GM19395 (cell line): ENCODE results near the gene MS4A13.
"Not testable (repeated sequence)": the region's sequence is repeated elsewhere in the genome, so short reads cannot be mapped to it uniquely, and the experiment has no call there.

Source experiments
- ATAC-seq: cut with Tn5 transposase; IDR thresholded peaks from one replicate; pipeline ENCODE4 v1.9.1; 2021; ENCODE audit warnings: mild to moderate bottlenecking, moderate library complexity; ENCODE audit not compliant: unreplicated experiment

The MS4A13 gene, protein sequence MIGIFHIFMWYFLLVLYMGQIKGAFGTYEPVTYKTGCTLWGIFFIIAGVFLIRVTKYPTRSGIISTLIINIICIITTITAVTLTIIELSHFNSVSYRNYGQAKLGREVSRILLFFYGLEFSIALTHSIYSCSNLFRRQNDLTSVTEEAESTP

DNA sequence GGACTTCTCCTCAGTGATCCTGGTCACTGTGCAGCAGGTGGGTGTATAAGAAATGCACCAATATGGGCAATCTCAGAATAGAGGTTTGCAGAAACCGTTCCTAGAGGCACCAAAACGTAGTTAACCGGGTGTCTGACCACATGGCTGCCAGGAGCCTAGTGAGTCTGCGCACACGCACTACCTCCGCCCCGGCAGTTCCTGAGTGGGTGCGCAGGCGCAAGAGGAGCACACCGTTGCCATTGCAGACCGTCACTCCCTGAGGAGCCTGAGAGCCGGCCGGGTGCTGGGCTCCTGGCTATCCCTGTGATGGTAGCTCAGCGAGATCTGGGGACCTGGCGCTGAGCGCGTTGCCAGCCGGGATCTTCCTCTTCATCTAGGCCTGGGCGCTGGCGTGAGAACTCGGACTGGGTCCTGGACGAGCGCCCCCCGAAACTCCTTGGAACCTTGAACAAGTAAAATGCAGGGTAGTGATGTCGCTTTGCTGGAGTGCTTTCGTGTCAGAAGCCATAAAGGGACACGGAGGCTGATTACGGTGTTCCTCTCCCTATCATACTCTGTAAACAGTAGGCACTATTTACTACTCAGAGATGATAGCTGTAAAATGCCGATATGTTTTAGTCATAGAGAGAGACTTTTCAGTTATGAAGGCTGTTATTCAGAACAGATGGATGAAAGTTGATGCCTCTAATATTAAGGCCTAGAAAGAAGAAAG, at the start of gene MS4A13:
MS4A13 (plus strand) TSS at position 249 of the 712 bp plus-strand sequence. CDS start 2,692 bp downstream, outside the sequence.
- no peak for ATAC-seq

DNA sequence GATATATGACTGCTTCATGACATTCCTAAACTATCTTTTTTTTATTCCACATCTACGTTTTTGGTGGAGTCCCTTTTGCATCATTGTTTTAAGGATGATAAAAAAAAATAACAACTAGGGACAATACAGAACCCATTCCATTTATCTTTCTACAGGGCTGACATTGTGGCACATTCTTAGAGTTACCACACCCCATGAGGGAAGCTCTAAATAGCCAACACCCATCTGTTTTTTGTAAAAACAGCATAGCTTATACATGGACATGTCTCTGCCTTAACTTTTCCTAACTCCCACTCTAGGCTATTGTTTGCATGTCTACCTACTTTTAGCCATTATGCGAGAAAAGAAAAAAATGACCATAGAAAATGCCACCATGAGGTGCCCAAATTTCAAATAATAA, 46.4 kb upstream of the MS4A13 start:
- ATAC-seq = no peak

DNA sequence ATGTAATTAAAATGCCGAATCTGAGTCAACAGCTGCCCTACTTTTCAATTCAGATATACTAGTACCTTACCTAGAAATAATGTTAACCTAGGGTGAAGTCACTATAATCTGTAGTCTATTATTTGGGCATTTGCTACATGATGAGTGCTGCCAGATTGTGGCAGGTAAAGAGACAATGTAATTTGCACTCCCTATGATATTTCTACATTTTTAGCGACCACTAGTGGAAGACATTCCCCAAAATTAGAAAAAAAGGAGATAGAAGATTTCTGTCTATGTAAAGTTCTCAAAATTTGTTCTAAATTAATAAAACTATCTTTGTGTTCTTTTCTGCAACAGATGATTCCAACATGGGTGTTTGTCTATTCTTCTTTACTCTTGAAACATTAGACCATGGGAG, 45.5 kb upstream of the MS4A13 start:
- no peak for ATAC-seq

DNA sequence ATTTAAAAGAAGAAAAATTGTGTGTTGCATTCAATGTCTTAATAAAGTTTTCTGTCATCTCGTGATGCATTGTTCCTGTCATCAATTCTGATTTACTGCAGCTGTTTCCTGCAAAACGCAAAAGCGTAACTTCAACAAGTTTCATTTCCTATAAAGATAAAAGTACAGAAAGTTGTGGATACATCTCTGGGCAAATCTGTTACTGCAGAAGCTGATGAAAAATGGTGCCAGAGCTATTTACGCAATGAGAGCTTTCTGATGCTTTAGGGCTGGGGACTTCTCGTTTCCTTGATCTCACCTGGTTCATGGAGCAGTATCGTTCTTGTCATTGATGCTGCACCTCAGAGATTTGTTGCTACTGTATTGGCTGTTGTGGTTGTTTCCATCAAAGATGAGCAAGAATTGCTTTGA, 38.2 kb upstream of the MS4A13 start:
- ATAC-seq = peak; percentile 89

DNA sequence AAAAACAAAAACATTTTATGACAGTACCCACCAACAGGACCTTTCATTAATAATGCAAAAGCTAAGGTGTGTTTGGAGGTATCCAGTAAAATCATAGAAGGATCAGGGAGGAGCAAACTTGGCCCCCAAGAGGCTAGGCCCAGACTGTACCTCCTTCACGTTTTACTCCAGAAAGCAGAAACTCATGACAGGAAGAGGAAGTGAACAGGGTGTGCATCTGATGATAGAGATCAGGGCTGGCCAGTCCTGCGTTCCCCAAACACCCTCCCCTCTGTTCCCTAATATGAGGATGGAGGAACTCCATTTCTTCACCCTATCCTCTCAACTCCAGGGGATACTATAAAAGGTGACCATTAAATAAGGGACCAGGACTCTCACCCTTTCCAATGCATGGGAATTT, 32.8 kb upstream of the MS4A13 start:
- ATAC-seq = peak; percentile 42

DNA sequence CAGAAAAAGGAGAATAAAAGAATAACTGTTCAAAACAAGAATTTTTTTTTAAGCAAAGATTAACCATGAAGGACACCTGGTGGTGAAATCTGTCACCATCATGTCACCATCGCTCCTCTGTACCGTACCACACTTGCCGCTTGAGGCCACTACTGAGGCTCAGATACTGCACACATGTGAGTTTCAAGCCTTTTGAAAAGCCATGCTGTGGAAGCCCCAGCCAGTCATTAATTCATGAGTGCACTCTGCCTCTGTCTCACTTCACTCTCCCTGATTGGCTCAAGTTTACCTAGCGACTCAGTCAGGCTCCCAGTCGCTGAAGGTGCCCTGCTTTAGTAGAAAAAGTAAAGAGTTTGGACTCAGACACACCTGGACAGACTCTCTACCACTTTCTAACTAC, 29.2 kb upstream of the MS4A13 start:
- ATAC-seq = peak; percentile 99

DNA sequence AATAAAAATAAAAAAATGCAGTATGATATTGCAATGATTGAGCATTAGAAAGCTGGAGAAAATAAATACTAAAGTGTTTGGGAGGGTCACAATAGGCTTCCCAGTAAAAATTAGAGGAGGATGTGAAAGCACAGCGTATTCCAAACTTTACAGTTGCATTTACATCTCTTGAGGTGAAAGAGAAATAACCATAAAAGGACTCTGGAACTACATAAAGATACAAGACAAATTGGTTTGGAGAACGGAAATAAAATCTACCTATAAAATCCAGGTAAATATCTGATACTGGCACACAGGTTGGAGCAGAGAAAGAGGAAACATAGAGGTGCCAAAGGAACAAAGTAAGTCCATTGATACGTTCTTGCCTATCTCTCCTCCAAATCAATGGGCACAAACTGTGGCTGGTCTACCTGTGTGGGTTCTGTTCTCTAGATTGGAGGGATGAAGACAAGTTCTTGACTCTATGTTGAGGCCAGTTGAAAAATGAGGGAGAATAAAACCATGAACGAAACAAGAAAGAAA, 22.6 kb upstream of the MS4A13 start, which contains the start of gene MS4A12:
MS4A12 (plus strand) TSS at position 291 of the 522 bp plus-strand sequence. CDS start 4,541 bp downstream, outside the sequence.
- no peak for ATAC-seq

DNA sequence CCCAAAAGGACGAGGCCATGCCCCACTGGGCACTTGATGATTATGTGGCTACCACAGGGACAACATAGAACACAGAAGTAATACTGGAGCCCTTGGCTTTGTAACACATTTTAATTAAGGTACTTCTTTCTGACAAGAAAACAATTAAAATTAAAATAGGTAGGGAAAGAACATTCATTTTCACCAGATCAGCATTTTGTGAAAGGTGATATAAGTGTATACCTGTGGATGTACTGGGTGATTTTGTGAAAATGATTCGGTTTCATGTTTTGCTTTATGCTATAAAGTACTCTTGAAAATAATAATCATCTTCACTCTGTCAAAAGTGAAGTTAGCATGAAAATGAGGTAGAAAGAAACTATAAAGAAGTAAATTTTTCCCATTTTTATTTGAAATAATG, 21.7 kb upstream of the MS4A13 start:
- ATAC-seq = no peak

DNA sequence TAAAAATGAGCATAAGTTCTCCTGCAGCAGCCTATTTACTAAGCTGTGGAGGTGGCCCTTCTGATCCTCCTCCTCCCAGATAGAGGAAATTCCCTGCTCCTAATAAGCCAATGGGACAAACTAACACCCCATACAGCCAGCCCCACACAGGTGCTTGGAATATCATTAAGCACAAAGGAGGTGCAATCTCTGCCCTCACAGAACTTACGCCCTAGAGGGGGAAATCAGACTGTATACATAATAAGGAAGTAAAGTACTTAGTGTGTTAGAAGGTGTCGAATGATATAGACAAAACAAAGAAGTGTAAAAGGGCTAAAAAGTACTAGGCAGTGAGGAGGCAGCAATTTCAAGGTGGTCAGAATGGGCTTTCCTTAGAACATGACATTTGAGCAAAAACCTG, 16.8 kb upstream of the MS4A13 start:
- ATAC-seq = peak; percentile 30

DNA sequence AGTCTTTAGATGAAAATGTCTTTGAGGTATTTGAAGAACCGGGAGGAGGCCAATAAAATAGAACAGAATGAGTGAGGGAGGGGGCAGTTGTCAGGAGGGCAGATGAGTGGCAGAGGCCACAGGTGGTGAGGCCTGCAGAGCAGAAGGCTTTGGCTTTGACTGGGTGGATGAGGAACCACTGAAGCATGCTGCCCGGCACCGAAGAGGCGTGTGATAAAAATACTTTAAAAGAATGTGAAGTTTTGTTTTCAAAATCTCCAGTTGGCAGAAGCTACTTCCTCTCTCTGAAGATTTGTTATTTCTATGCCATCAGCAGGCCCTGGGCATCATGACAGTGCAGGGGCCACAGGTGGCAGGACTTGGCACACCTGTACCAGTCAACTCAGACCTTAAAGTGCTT, 16.3 kb upstream of the MS4A13 start:
- peak; percentile 71 for ATAC-seq

DNA sequence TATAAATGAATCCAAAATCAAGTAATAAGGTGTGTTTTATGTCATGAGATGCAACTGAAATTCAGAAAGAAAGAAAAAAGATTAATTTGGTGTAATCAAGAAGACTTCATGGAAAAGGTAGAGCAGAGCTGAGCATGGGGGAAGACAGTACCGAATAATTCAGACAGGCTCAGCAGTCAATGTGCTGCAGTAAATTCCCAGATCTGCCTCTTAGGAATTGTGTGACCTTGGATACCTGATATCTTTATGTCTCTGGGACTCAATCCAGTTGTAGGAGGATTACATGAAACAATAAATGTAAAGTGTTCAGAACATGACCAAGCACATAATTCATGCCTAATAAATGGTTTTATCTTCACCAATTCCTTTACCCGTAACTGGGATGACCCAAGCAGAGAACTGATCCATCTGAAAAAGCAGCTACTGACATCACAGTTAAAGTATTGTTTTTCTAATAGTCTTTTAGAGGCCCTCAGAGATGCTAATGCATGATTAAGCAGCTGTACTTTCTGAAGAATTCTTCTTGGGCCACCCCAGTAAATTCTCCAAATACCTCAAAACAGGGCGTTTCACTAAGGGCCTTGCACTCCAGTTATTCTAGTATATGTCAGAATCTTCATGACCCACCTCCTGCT, 14.8 kb upstream of the MS4A13 start:
- ATAC-seq = no peak

DNA sequence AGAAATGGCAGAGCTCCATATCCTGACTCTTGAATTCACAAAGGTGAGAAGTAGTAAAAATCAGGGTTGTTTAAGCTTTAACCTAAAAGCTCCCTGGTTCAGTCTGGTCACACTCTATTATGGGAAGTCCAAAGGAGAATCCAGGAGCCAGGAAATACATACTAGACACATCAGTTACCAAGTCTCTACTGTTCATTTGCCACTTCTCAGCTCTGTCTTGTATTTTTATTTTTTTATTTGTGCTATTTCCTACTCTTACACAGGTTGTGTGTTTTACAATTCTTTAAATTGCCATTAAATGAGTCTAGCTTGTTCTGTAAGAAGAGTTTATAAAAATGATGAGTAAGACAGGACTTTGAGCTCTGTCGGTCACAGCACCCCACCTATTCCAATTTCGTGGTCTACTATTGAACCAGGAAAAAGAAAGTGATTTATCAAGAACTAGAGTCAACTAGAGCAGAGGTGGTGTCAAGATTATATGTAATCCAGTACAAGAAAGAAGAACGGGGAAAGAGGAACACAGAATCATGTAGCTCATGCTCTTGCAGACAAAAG, 12.9 kb upstream of the MS4A13 start:
- no peak for ATAC-seq

DNA sequence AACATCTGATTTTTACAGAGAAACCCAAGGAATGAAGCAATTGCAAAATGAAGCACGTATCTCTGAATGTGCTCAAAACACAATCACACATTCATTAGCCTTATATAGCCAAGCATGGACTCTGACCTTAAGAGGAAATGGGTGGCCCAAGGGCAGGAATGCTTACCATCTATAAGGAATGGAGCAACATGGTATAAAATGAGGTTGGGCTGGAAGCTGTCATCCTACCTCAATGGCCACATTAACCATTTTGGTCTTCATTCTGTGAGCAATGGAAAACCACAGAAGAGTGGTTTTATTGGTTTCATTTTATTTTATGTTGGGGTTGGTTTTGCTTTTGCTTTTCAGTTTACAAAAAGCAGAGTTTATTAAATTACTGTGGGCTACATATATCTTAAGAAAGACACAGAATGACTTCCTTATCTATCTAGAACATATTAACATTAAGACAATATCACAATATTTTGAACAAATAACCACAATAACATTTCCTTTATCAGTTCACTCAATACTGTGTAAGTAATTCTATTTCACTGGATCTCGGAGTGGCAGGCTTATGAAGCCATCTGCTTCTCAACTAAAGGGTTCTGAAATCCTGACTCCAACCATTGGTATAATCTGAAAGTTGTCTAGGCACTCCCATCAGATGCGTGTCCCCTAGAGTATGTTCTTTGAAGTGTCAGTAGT, 10.8 kb upstream of the MS4A13 start:
- ATAC-seq = peak; percentile 57

DNA sequence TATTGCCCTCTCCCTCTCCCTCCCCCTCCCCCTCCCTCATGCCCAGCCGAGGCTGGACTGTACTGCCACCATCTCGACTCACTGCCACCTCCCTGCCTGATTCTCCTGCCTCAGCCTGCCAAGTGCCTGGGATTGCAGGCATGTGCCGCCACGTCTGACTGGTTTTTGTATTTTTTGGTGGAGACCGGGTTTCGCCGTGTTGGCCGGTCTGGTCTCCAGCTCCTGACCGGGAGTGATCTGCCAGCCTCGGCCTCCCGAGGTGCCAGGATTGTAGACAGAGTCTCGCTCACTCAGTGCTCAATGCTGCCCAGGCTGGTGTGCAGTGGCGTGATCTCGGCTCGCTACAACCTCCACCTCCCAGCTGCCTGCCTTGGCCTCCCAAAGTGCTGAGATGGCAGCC, 5.6 kb upstream of the MS4A13 start:
- not testable (repeated sequence) for ATAC-seq

DNA sequence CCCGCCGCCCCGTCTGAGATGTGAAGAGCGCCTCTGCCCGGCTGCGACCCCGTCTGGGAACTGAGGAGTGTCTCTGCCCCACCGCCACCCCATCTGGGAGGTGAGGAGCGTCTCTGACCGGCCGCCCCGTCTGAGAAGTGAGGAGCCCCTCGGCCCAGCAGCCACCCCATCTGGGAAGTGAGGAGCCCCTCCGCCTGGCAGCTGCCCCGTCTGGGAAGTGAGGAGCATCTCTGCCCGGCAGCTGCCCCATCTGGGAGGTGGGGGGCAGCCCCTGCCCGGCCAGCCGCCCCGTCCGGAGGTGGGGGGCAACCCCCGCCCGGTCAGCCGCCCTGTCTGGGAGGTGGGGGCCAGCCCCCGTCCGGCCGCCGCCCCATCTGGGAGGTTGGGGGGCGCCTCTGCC, 5.0 kb upstream of the MS4A13 start:
- not testable (repeated sequence) for ATAC-seq

DNA sequence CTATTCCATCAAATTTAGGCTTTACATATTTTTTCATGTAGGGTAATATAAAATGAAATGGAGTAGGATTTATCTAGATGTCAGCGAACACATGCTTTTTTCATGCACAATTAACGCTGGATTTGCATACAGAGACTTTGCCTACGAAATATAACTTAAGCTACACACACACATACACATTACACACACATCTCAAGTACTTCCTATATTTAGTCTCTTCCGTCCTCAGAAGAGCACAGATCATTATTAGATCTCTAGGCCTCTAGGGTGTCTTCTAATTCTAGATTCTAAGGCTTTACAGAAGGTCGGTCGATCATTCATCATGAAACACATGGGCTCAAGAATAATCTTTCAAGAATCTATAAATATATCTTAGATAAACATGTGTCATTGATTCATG, 3.8 kb upstream of the MS4A13 start:
- no peak for ATAC-seq

DNA sequence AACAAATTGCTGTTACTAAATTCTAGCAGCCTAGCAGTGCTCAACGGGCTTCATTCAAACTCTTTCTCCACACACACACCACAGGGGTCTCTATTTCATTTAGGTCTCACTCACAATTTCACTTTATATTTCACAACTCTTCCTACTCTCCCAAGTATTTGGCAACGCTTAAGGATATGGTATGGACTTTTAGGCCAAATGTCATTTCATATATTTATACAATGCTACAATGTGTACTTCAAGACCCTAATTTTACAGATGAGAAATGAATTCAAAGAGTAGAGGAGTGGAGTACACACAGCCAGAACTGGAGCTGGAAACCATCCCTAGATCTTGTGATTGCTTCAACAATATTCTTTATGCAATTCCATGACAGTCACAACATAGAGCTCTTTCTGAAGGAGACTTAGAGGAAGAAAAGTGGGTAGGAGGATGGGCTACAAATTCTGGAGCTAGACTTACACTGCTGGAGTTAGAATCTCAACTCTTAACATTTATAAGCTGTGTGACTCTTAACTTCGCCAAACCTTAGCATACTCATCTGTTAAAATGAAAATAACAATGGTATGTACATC, 2.5 kb upstream of the MS4A13 start:
- no peak for ATAC-seq

DNA sequence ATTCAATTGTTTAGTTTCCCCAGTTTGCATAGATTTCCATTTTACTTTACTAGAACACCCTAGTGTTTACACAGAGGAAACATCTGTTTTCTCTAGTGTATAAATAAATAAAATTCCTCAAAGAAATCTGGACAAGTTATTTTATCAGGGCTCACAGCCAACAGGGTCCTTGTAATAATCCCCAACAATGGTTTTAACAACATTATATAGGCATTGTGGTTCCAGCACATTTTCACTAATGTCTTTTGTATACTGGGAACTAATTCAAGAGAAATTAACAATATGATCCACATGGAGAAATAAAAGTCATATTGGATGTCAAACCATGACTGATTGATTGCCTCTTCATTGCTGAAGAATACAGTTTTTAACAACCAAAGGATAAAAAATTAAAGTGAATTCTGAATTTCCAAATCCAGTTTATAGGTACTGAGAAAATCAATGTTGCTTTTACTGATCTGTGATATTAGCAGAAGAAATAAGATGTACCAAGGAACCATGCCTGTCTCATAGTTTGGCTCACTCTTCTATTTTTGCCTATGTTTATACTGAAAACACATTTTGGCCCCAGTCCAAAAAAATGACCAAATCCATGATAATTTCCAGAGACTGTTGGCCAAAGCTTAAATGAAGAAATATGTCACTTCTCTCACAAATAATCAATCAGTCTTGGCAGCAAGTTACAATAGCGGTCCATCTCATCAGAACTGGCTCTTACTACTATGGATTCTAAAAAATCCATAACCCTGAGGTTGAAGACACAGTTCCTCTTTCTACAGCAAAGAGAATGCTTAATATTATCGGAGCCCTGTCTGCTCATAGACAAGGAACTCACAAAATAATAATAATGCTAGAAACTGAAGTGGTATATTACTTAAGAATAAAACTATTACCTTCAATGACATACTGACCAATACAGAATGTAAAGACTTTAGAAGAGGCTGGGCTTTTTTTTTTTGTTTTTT, 1.4 kb upstream of the MS4A13 start:
- ATAC-seq = no peak

DNA sequence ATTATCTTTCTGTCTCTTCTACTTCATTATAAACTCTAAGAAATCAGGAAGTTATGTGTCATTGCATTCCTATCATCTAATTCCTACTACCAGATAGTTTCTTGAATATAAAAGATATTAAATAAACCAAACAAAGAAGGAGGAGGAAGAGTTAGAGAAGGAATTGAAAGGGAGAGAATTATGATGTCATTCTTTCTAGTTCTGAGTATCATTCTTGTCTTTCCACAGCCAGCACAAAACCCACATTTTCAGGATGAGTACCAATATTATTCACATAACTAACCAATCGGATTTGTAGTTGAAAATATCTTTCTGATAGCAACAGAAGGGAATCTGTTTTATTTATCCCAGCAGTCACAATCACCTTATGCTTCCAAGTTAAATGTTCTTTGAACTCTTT, 13.3 kb downstream of the MS4A13 start:
- no peak for ATAC-seq

DNA sequence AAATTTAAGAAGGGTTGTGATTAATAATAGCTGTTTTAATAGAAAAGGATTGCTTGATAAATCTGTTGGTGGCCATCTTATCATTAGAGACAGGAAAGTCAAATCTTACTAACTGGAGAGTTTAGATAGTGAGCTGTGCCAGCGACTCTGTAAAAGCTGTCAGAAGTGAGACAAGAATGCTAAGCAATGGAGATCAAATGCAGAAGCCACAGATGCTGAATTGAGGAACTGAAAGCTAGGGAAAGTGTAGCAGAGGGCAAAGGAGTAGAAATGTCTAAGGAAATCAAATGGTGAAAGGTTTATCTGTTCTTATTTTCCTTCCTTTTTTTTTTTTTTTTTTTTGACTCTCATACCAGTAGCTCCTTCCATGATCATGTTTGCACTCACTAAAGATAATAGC, 13.7 kb downstream of the MS4A13 start:
- peak; percentile 79 for ATAC-seq
